ENCODE data around the gene C8A.

Gene C8A

DNA sequence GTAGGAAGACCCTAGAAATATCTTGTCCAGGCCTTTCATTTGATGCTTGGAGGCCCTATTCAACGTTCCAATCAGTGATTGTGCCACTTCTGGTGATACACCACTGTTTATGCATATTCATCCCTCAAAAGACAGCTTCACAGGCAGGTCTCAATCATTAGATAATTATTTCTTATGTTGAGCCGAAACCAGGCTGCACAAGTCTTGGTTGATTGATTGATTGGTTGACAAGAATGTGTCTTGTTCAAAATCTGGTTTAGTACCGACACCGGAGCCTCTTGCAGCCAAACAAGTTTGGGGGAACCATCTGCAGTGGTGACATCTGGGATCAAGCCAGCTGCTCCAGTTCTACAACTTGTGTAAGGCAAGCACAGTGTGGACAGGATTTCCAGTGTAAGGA, 20.1 kb downstream of the C8A start:
- DNase-seq: no peak
- in situ Hi-C loops (cut with MboI; ENCODE audit: low pct_unique_long_range_greater_than_20kb, low sequenced_read_pairs): no loop called here

DNA sequence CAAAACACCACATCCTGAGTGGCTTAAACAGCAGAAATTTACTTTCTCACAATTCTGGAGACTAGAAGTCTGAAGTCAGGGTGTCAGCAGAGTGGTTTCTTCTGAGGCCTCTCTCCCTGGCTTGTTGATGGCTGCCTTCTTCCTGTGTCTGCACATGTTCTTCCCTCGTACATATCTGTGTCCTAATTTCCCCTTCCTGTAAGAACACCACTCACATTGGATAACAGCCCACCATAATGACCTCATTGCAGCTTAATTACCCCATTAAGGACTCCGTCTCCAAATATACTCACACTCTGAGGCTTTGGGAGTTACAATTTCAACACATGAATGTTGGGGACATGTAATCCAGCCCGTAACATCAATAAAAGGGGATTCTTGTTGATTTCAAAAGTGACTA, 23.4 kb downstream of the C8A start:
- in situ Hi-C loops (cut with MboI; ENCODE audit: low pct_unique_long_range_greater_than_20kb, low sequenced_read_pairs): no loop called here
- DNase-seq: peak; percentile 10

- in situ Hi-C loops (cut with MboI; ENCODE audit: low pct_unique_long_range_greater_than_20kb, low sequenced_read_pairs): no loop called here
- no peak for DNase-seq
Measured at GRCh38 chr1:56880774-56881173, 26.2 kb downstream of the C8A start.

GRCh38 chr1:56881417-56881816, 26.8 kb downstream of the C8A start:
- in situ Hi-C loops (cut with MboI; ENCODE audit: low pct_unique_long_range_greater_than_20kb, low sequenced_read_pairs): no loop called here
- no peak for DNase-seq

DNA sequence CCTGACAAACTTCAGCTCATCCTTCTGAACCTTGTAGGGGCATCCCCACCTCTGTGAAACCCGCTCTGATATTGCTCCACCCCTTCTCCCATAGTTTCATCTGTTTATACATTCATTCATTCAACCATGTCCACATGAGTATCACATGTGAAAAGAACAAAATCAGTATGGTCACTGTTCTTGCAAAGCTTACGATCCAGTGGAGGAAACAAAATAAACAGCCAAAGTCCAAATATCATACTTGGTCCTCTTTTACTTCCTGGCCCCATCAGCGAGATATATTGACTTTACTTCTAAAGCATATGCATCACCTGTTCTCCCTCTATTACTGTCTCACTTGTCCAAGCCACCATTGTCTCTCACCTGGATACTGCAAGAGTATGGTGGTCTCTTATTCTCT, 35.6 kb downstream of the C8A start:
- in situ Hi-C loops (cut with MboI; ENCODE audit: low pct_unique_long_range_greater_than_20kb, low sequenced_read_pairs): no loop called here

GRCh38 chr1:56894014-56894413, 39.4 kb downstream of the C8A start:
- in situ Hi-C loops (cut with MboI; ENCODE audit: low pct_unique_long_range_greater_than_20kb, low sequenced_read_pairs): no loop called here
- DNase-seq: no peak

More for the DNA sequence above, 35.6 kb downstream of the C8A start:
- DNase-seq: no peak

DNA sequence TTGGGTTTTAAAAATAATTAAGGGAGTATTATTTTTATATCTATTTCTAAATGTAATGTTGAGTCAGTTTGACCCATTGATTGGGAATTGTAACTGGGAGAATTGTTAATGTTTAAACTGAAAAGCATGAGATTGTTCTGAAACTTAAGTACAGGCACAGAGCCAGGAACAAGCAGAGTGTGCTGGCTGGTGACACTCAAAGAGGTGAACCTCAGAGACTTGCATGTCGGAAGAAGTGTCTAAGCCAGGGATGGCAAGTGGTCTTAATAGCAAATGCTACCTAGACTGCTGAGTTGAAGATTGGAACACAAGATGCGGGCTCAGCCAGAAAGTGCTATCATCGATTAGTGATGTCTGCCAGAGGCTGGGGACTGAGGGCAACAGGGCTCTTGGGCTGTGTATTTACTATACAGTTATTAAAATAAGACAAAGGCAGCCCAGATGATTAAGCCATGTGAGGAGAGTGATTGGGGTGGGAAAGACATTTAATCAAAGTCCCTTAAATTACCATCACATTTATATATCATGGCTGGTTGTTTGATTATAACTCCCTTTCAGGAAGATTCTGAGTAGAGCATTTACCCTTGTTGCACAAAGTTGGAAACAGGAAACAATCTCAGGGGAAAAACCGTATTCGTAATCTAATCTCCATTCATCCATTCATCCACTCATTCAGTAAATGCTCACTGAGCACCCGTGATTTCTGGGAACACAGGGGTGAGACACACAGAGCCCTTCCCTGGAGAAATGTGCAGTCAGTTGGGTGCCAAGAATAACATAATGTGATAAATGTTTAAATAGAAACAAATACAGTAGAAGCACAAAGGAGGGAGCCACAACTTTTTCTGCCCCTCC, 42.8 kb downstream of the C8A start:
- in situ Hi-C loops (cut with MboI; ENCODE audit: low pct_unique_long_range_greater_than_20kb, low sequenced_read_pairs): no loop called here
- DNase-seq: no peak

DNA sequence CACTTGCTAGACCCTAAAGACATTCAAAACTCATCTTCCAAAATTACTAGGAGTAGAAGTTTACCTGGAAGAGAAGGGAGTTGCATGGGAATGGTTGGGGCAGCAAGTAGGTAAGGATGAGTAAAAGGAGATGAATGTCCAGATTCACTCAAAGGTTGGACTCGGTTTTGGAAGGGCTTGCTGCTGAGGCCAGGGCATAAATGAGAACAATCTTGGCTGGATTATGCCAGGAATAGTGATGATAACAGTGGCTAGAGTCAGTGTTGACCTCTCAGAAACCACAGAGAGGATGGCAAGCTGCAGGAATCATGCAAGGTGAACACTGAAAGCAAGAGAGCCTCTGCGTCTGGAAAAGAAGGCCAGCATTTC, 43.4 kb downstream of the C8A start:
- no peak for DNase-seq
- in situ Hi-C loops (cut with MboI; ENCODE audit: low pct_unique_long_range_greater_than_20kb, low sequenced_read_pairs): no loop called here

GRCh38 chr1:56898879-56899278, 44.3 kb downstream of the C8A start:
- DNase-seq: no peak
- in situ Hi-C loops (cut with MboI; ENCODE audit: low pct_unique_long_range_greater_than_20kb, low sequenced_read_pairs): no loop called here

DNA sequence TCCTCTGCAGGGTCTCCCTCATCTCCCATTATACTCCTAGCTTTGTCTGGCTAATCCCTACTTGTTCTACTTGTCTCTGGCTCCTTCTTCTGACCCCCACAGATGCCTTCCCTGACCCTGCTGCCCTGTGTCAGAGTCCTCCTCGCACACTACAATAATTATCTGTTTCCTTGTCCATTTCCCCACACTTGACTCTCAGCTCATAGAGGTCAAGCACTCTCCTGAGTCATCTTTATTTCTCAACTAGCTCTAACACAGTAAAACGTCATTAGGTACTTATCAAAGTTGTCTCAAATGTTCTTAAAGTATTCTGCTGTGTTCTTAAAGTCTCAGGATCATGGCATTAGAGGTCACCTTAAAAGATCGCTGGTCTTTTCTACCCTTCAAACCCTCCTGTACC, 47.1 kb downstream of the C8A start:
- in situ Hi-C loops (cut with MboI; ENCODE audit: low pct_unique_long_range_greater_than_20kb, low sequenced_read_pairs): no loop called here
- DNase-seq: no peak

- in situ Hi-C loops (cut with MboI; ENCODE audit: low pct_unique_long_range_greater_than_20kb, low sequenced_read_pairs): no loop called here
- no peak for DNase-seq
Measured at GRCh38 chr1:56903778-56904177, 49.2 kb downstream of the C8A start.

GRCh38 chr1:56904663-56905397, 50.2 kb downstream of the C8A start:
- no peak for DNase-seq
- in situ Hi-C loops (cut with MboI; ENCODE audit: low pct_unique_long_range_greater_than_20kb, low sequenced_read_pairs): no loop called here

GRCh38 chr1:56905667-56906066, 51.1 kb downstream of the C8A start:
- in situ Hi-C loops (cut with MboI; ENCODE audit: low pct_unique_long_range_greater_than_20kb, low sequenced_read_pairs): no loop called here
- DNase-seq: no peak

- in situ Hi-C loops (cut with MboI; ENCODE audit: low pct_unique_long_range_greater_than_20kb, low sequenced_read_pairs): no loop called here
- DNase-seq: peak; percentile 22
Measured at GRCh38 chr1:56908619-56909221, 54.1 kb downstream of the C8A start.

- DNase-seq: peak; percentile 81
Measured at GRCh38 chr1:56910441-56910985, 55.9 kb downstream of the C8A start.

GRCh38 chr1:56911098-56911938, 56.7 kb downstream of the C8A start:
- in situ Hi-C loops (cut with MboI; ENCODE audit: low pct_unique_long_range_greater_than_20kb, low sequenced_read_pairs): no loop called here
- peak; percentile 3 for DNase-seq

More at GRCh38 chr1:56910441-56910985, 55.9 kb downstream of the C8A start:
- in situ Hi-C loops (cut with MboI; ENCODE audit: low pct_unique_long_range_greater_than_20kb, low sequenced_read_pairs): no loop called here

- in situ Hi-C loops (cut with MboI; ENCODE audit: low pct_unique_long_range_greater_than_20kb, low sequenced_read_pairs): no loop called here
- DNase-seq: no peak
Measured at GRCh38 chr1:56912325-56912724, 57.7 kb downstream of the C8A start.

DNA sequence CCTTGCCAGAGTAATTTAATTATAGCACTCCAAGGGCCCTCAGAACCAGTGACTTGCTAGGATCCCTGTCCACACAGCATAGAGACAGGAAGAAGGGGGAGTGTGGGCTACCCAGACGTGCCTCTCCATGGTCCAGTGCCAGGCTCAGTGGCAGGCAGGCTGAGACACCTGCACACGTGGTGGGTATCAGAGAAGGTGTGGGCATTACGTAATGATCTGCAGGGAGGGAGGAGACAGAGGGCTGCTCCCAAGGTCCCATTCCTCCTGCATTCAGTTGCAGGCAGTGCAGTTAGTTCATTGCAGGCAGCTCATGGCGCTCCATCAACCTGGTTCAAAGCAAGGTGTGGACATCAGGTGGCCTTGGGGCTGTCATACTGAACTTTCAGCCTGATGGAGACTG, 61.4 kb downstream of the C8A start:
- DNase-seq: no peak
- in situ Hi-C loops (cut with MboI; ENCODE audit: low pct_unique_long_range_greater_than_20kb, low sequenced_read_pairs): no loop called here

- in situ Hi-C loops (cut with MboI; ENCODE audit: low pct_unique_long_range_greater_than_20kb, low sequenced_read_pairs): no loop called here
- no peak for DNase-seq
Measured at GRCh38 chr1:56916630-56917029, 62.0 kb downstream of the C8A start.
